Amygdala (tissue), 56 donors: ENCODE results near the gene RIN3.
"Not testable (repeated sequence)": the region's sequence is repeated elsewhere in the genome, so short reads cannot be mapped to it uniquely, and the experiment has no call there.

Experiments
- DNase-seq, 56 donors: peaks; one replicate each; lab custom pipeline; 2025; lab: John Stamatoyannopoulos, UW

RIN3 gene

DNA sequence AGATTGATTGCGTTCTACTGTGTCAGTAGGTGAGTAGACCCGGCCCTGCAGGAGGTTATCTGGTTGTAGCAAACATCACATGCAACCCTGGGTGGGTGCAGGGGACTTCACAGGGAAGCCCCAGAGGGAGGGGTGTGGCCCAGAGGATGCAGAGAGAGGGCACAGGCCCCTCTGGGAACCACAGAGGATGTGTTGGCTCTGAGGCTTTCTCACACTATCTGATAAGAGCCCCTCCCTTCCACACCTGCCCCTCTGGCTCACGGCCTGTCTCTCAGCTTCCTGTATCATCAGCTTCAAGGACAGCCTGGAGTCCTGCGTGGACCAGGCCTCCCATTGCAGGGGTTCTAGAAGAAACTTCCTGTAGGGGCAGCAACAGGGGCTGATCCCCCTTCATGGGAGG, 101.9 kb downstream of the RIN3 start:
- no peak for DNase-seq

GRCh38 chr14:92616178-92616577, 102.6 kb downstream of the RIN3 start:
- DNase-seq, result no peak

- DNase-seq, result no peak
These were observed 104.0 kb downstream of the RIN3 start for GRCh38 chr14:92617581-92617980.

GRCh38 chr14:92619671-92620456, 106.3 kb downstream of the RIN3 start:
- DNase-seq, result no peak

- no peak for DNase-seq
These were observed 108.7 kb downstream of the RIN3 start for GRCh38 chr14:92622311-92622710.

DNA sequence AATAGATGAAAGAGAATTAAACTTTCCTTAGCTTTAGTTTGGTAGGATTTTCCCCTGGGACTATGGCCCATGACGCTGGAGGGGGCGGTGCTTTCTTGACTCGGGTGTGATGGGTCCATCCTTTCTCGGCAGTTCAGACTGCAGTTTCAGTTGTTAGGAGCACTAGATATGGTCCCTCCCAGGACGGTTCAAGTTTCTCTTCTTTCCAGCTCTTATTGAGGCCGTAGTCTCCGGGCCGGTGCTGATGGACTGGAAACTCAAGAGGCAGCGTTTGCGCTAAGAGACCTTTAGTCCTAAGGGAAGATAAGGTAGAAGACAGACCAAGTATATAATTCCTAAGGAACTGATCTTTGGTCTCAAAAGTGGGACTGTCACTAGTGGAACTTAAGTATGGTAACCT, 111.2 kb downstream of the RIN3 start:
- no peak for DNase-seq

DNA sequence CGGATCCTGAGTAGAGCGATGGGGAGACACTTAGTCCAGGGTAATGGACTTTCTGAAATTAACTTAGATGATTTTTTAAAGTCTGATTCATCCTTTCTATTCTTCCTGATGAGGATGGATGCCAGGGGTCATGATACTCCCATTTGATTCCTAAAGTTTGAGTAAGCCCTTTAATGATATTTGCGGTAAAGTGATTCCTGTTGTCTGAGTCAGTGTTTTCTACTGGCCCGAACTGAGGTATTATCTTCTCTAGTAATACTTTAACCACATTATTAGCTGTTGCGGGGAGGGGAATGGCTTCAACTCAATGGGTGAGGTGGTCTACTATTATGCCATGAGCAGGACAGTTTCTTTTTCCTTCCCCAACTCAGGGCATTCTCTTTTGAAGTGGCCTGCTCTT, 111.6 kb downstream of the RIN3 start:
- no peak for DNase-seq

DNA sequence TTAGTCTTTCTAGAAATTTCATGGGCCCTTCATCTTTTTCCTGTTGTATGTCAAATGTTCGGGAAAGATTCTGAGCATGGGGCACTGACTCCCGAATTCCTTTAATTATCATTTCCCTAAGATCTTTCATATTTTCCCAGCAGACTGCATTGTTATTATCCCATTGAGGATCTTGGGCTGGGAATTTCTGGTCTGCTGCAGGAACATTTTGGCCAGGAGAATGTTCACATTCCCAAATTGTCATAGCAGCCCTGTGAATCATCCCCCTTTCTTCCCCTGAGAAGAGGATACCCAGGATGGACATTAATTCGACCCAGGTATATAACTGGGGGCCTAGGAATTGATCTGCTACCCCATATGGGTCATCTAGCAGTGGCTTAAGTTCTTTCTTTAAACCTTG, 112.5 kb downstream of the RIN3 start:
- no peak for DNase-seq

DNA sequence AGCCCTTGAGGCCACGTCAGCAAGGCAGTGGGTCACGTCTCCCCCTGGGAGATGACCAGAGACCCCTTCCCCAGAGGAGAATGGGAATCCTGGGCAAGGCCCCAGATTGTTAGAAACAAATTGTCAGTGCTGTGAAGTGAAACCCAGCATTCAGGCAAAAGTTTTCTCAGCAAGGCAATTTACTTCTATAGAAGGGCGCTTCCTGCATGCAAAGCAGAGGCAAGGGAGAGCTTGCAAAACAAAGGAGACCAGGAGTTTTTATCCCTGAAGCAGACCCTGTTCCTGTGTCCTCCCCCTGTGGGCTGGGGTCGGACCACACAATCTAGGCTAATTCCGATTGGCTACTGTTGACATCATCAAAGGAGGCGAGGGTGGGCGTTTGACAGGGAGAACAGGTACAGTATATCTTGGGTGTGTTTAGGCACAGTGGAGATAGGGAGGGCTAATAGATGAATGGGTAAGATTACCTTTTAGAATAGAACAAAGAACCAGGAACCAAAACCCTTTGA, 114.2 kb downstream of the RIN3 start:
- DNase-seq, result no peak

- DNase-seq, result no peak
These were observed 115.1 kb downstream of the RIN3 start for GRCh38 chr14:92628636-92629035.

DNA sequence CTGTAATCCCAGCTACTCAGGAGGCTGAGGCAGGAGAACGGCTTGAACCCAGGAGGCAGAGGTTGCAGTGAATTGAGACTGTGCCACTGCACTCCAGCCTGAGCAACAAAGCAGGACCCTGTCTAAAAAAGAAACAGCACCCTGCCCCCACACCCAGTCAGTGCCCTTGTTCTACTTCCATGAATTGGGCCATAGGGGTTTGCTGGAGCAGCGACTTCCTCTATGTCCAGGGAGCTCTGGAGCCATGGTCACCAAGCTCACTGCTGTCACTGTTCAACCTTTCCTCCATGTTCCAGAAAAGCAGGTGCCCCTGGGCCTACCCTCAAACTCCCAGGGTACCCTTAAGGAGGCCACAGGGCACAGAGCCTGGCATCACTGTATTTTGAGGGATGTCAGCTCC, 116.8 kb downstream of the RIN3 start:
- no peak for DNase-seq

DNA sequence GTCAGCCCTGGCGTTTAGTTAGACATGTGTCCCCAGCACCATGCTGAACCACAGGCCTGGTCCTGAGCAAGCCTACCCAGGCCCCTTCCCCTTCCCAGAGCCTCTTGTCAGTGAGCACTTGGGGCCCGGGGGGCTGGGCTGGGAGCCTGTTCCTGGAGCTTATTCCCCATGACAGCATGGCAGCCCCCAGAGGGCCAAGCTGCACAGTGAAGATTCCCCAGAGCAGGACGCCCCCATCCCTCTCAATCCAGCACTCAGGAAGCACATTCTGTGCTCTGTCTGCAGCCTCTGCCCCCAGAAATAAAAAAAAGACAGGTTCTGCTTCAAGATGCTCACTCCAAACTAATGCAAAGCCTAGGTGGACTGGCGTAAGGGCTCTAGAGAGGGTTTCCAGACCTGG, 117.5 kb downstream of the RIN3 start:
- no peak for DNase-seq

GRCh38 chr14:92632546-92633273, 119.1 kb downstream of the RIN3 start:
- no peak for DNase-seq

DNA sequence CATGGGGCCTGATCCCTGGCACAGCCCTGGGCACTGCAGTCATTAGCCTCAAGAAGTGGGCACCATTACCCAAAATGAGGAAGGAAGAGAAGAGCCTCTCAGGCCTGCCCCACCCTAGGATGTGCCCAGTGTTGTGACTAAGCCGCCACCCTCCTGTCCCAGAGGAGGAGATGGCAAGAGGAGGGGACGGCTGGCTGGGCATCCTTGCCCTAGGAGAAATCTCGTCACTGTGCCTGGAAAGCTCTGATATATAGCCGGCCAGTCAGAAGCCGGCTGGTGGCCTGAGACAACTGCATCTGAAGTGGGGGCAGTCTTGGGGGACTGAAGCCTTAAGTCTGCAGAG, 119.7 kb downstream of the RIN3 start:
- DNase-seq, result no peak

GRCh38 chr14:92633724-92634123, 120.1 kb downstream of the RIN3 start:
- no peak for DNase-seq

DNA sequence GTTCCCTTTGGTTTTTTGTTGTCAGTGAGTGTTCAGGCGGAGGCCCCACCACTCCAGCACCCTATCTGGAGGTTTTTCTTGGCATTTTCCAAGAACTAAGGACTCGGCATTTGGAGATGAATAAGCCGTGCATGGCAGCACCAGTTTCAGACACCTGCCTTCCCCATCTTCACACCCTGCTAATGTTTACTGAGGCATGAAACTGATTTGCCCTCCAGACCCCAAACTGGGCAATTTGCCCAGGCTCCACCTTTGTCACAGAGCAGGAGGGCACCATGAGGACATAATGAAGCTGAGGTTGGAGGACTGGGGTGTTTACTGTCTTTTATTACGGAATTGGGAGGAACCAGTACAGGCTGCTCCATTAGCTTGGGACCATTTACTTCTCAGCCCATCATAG, 121.5 kb downstream of the RIN3 start:
- DNase-seq, result no peak

GRCh38 chr14:92635896-92636295, 122.3 kb downstream of the RIN3 start:
- DNase-seq, result no peak

GRCh38 chr14:92637228-92637627, 123.6 kb downstream of the RIN3 start:
- no peak for DNase-seq

GRCh38 chr14:92637864-92638263, 124.3 kb downstream of the RIN3 start:
- DNase-seq, result no peak

DNA sequence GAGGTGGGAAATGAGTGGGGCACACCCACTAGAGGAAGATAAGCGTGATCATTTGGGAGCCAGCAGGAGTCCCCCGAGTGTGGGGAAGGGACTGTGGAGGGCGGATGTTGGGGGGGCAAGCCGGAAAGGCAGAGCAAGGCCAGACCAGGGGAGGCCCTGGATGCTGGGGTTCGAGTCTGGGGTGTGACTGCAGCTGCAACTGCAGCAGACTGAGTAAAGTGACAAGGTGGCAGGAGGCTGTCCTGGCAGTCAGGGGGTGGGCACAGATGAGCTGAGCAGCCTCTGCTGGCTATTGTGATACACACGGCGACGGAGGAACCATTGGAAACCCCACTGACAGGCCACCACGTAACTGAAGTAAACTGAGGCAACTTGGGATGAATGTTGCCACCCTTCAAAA, 124.7 kb downstream of the RIN3 start:
- no peak for DNase-seq

DNA sequence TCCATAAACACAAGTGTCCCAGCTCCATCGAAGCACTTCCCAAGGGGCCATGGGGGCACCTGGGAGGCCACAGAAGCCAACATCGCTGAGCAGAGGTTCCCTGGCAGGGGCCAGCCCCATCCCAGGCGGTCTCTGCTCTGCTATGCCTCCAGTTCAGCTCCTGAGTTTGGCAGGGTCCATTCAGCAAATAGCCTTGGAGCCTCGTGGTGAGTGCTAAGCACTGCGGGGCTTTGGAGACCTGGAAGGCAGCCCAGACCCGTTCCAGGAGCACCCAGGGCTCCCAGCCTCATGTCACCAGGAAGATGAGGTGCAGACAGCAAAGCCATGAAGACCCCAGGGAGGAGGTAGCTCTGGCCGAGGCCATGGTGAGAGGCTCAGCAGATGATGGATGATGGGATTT, 125.3 kb downstream of the RIN3 start:
- DNase-seq, result no peak

- not testable (repeated sequence) for DNase-seq
These were observed 126.0 kb downstream of the RIN3 start for GRCh38 chr14:92639472-92640117.
